Measurements from ENCODE around the gene RBM33. TPM values are rescaled to one million over a fixed set of nuclear protein-coding genes. Genes with fewer than 3 reads are reported as not detected.

The RBM33 gene
- polyA plus RNA-seq, 2 of the 4 experiments (the other 2 are of a cell fraction) = 21.7 to 21.9 TPM

- TF ChIP-seq RNF2 (IDR thresholded peaks at IDR 0.05; ENCODE audit: borderline replicate concordance, low read depth) = no peak
These were observed 131.2 kb downstream of the RBM33 start (continued) for GRCh38 chr7:155775691-155776090.

GRCh38 chr7:155776606-155777005, 132.1 kb downstream of the RBM33 start:
- DNase-seq (ENCODE audit: low read depth in 1 of 2, low spot score in 1 of 2) = no peak
- no peak; a peak in 1 of 6 replicates for ATAC-seq
- Histone ChIP-seq H3K4me3 (no peak overlapping the region), H3K4me1 (no peaks in the 10 kb centered on the region), H3K9me3 (no peaks in the 10 kb centered on the region), H3K27ac (no peak overlapping the region), H3K4me2 (no peak overlapping the region)
- POLR2A ChIA-PET = no interaction called here
- FAIRE-seq = no peak
- CTCF ChIA-PET = interaction anchor here (1.6 to 2.9 kb wide), 2 partner anchors 9 to 177 kb away, joined by 5 to 20 read pairs; no protein-coding TSS in a partner anchor
- TF ChIP-seq HDAC2 (IDR thresholded peaks at IDR 0.05) = no peak
- no peak for TF ChIP-seq PHF8 (IDR thresholded peaks at IDR 0.05; ENCODE audit: borderline replicate concordance, low read depth)
- TF ChIP-seq TFCP2L1 (CRISPR knock-in tag; IDR thresholded peaks at IDR 0.05) = no peak
- TF ChIP-seq CBX8 (IDR thresholded peaks at IDR 0.05) = no peak
- TF ChIP-seq NR3C1 (IDR thresholded peaks at IDR 0.05) = no peak
- TF ChIP-seq BCL3 (IDR thresholded peaks at IDR 0.05) = no peak
- TF ChIP-seq EHMT2 (IDR thresholded peaks at IDR 0.05; ENCODE audit: low read depth) = no peak
- TF ChIP-seq RCOR1 (IDR thresholded peaks at IDR 0.05; ENCODE audit: low read depth, low read length) = no peak
- no peak for TF ChIP-seq FOXS1 (CRISPR knock-in tag; IDR thresholded peaks at IDR 0.05)
- no peak for TF ChIP-seq EP300 (IDR thresholded peaks at IDR 0.05)
- no peak for TF ChIP-seq SMC3 (IDR thresholded peaks at IDR 0.05)
- TF ChIP-seq SREBF2 (IDR thresholded peaks at IDR 0.05) = no peak
- WGBS (ENCODE audit: missing lambda C conversion rate) = 92% methylated on average over 7 of the region's 8 CpGs

- WGBS (ENCODE audit: missing lambda C conversion rate) = 84% methylated on average over 6 of the region's 6 CpGs
- no peak for FAIRE-seq
- no peak for ATAC-seq
- H3K27ac ChIP-seq = no peak overlapping the region
- no peak overlapping the region for H3K4me3 ChIP-seq
- ChIA-PET CTCF (interaction anchor here (0.5 to 2.9 kb wide), 2 partner anchors 9 to 11 kb away, joined by 3 to 20 read pairs; no protein-coding TSS in a partner anchor), POLR2A (no interaction called here)
- no peaks in the 10 kb centered on the region for H3K9me3 ChIP-seq
- no peak for DNase-seq (ENCODE audit: low read depth in 1 of 2, low spot score in 1 of 2)
- no peaks in the 10 kb centered on the region for H3K4me1 ChIP-seq
- H3K4me2 ChIP-seq = no peak overlapping the region
- TF ChIP-seq RFX5 (IDR thresholded peaks at IDR 0.05) (no peak), PHF8 (IDR thresholded peaks at IDR 0.05; ENCODE audit: borderline replicate concordance, low read depth) (no peak), HOXA7 (CRISPR knock-in tag; IDR thresholded peaks at IDR 0.05) (no peak), CHD2 (IDR thresholded peaks at IDR 0.05; ENCODE audit: low read length, partially characterized antibody) (no peak), PBX3 (IDR thresholded peaks at IDR 0.05) (no peak)
These were observed 133.9 kb downstream of the RBM33 start for GRCh38 chr7:155778349-155778748.

- Histone ChIP-seq H3K9me3 (no peaks in the 10 kb centered on the region), H3K4me3 (no peak overlapping the region), H3K4me1 (no peaks in the 10 kb centered on the region), H3K4me2 (no peak overlapping the region), H3K27ac (no peak overlapping the region)
- ChIA-PET POLR2A (no interaction called here), CTCF (interaction anchor here (0.5 to 2.8 kb wide), 4 partner anchors 11 to 853 kb away, joined by 3 to 10 read pairs (median 4); no protein-coding TSS in a partner anchor)
- TF ChIP-seq NPAS2 (CRISPR knock-in tag; IDR thresholded peaks at IDR 0.05; ENCODE audit: borderline replicate concordance) (no peak), HOXB13 (CRISPR knock-in tag; IDR thresholded peaks at IDR 0.05; ENCODE audit: low read depth) (no peak), POLR2A (IDR thresholded peaks at IDR 0.05; ENCODE audit: low read length) (no peak), SMC3 (IDR thresholded peaks at IDR 0.05) (no peak), JUNB (IDR thresholded peaks at IDR 0.05) (no peak), E2F6 (IDR thresholded peaks at IDR 0.05; ENCODE audit: borderline replicate concordance, low read depth) (no peak), RNF2 (IDR thresholded peaks at IDR 0.05; ENCODE audit: borderline replicate concordance, low read depth) (no peak), HDAC2 (IDR thresholded peaks at IDR 0.05) (no peak), POLR2AphosphoS2 (conservative IDR thresholded peaks at IDR 0.05; ENCODE audit: low read length) (no peak), SREBF2 (IDR thresholded peaks at IDR 0.05) (no peak), ZFP36 (IDR thresholded peaks at IDR 0.05; ENCODE audit: borderline replicate concordance, partially characterized antibody) (no peak), CTCF (IDR thresholded peaks at IDR 0.05) (no peak), CHD2 (IDR thresholded peaks at IDR 0.05; ENCODE audit: low read length, partially characterized antibody) (no peak)
- ATAC-seq (no peak), DNase-seq (ENCODE audit: low read depth in 1 of 2, low spot score in 1 of 2) (no peak), FAIRE-seq (no peak)
- 95% methylated on average over 24 of the region's 24 CpGs for WGBS (ENCODE audit: missing lambda C conversion rate)
These were observed 136.4 kb downstream of the RBM33 start for GRCh38 chr7:155780884-155781283.

Measured in A549 (cell line).